GM12878 (cell line): ENCODE measurements around the gene SBF2. TPM values are rescaled to one million over a fixed set of nuclear protein-coding genes. Genes with fewer than 3 reads are reported as not detected.

ENCODE experiments used
- ATAC-seq: fragments of 200-7000 bp; cut with Tn5 transposase; 3 replicates; pipeline ENCODE4 v1.9.1; 2020; ENCODE audit warnings: mild to moderate bottlenecking, moderate library complexity
- BruUV-seq: library from RNA; stranded (reverse); fragments of 400-500 nt; replicated peaks from 2 replicates; lab custom pipeline; 2021; lab: Mats Ljungman, UMichigan
- CTCF ChIA-PET: fragments of 300-600 bp; sonication (Branson Sonifier 250); formaldehyde crosslinking; extraction: SDS; loops from one replicate; lab custom pipeline; 2021; ENCODE audit warnings: inconsistent platforms; lab: Yijun Ruan, JAX
- POLR2A ChIA-PET: fragments of 350-600 bp; formaldehyde crosslinking; extraction: SDS; loops from one replicate; lab custom pipeline; 2021; ENCODE audit warnings: inconsistent platforms; lab: Charles Lee
- RAD21 ChIA-PET: fragments of 300-600 bp; sonication (Branson Sonifier 250); formaldehyde crosslinking; loops from one replicate; lab custom pipeline; 2023; ENCODE audit warnings: antibody characterized with exemption; ENCODE audit not compliant: unreplicated experiment; lab: Charles Lee
- SMC1A ChIA-PET: fragments of 300-600 bp; sonication (Branson Sonifier 250); formaldehyde crosslinking; loops from one replicate; lab custom pipeline; 2023; ENCODE audit not compliant: unreplicated experiment, uncharacterized antibody; lab: Charles Lee
- DNase-seq: peaks from one replicate; pipeline ENCODE4 v3.0.0-alpha.2; 2011; ENCODE audit warnings: low read depth, low spot score
- FAIRE-seq: peaks from 3 replicates; lab custom pipeline; 2011; peaks lifted over from hg19 to GRCh38; lab: Jason Lieb, UNC
- H2AFZ ChIP-seq: 2 replicates; pipeline ENCODE4 v1.6.0; 2011; ENCODE audit warnings: low read depth, low read length, control low read depth; ENCODE audit not compliant: control insufficient read depth
- H3K27ac ChIP-seq: 2 replicates; pipeline ENCODE4 v1.5.1; 2011; ENCODE audit warnings: control low read depth; ENCODE audit not compliant: control insufficient read depth, insufficient read depth
- H3K27me3 ChIP-seq, 2 experiments: replicated peaks in 1 of 2; 2 replicates each; pipeline versions ENCODE4 v1.6.0 to v1.6.1; 2011; ENCODE audit warnings: low read length in 1 of 2; ENCODE audit not compliant: control insufficient read depth in 2 of 2, insufficient read depth in 2 of 2
- H3K36me3 ChIP-seq, 2 experiments: 2 replicates each; pipeline ENCODE4 v1.5.1; 2011; ENCODE audit warnings: low read length in 1 of 2; ENCODE audit not compliant: control insufficient read depth in 2 of 2, insufficient read depth in 2 of 2
- H3K4me1 ChIP-seq: 2 replicates; pipeline ENCODE4 v1.6.1; 2011; ENCODE audit warnings: mild to moderate bottlenecking, low read length, moderate library complexity, mixed read lengths; ENCODE audit not compliant: control insufficient read depth, insufficient read depth
- H3K4me2 ChIP-seq: 2 replicates; pipeline ENCODE4 v1.6.0; 2011; ENCODE audit warnings: control low read depth; ENCODE audit not compliant: control insufficient read depth, insufficient read depth
- H3K4me3 ChIP-seq: fragments of 200-600 bp; sonication (generic); 2 replicates; pipeline ENCODE4 v1.5.1; 2016
- H3K79me2 ChIP-seq: 2 replicates; pipeline ENCODE4 v1.6.0; 2011; ENCODE audit warnings: low read length; ENCODE audit not compliant: control insufficient read depth, insufficient read depth
- H3K9ac ChIP-seq: 2 replicates; pipeline ENCODE4 v1.8.0; 2011; ENCODE audit warnings: low read length, control low read depth, mixed read lengths; ENCODE audit not compliant: control insufficient read depth, insufficient read depth
- H3K9me3 ChIP-seq: replicated peaks from 3 replicates; pipeline ENCODE4 v1.5.1; 2011; ENCODE audit warnings: mild to moderate bottlenecking, low read length; ENCODE audit not compliant: control insufficient read depth, insufficient read depth
- H4K20me1 ChIP-seq: 2 replicates; pipeline ENCODE4 v1.6.0; 2011; ENCODE audit not compliant: control insufficient read depth, insufficient read depth
- ATF7 ChIP-seq: fragments of 450-650 bp; IDR thresholded peaks from 2 replicates; pipeline ENCODE4 v1.6.1; 2016; ENCODE audit warnings: low read depth, mild to moderate bottlenecking
- MEF2A ChIP-seq: IDR thresholded peaks from 2 replicates; pipeline ENCODE4 v1.6.1; 2011; ENCODE audit warnings: low read depth, mild to moderate bottlenecking, low read length, moderate library complexity; ENCODE audit not compliant: insufficient read depth
- MYB ChIP-seq: fragments of 150-350 bp; IDR thresholded peaks from 2 replicates; pipeline ENCODE4 v1.6.1; 2014; ENCODE audit warnings: mild to moderate bottlenecking, low read depth, low read length, borderline replicate concordance
- NFXL1 ChIP-seq: fragments of 450-650 bp; IDR thresholded peaks from 2 replicates; pipeline ENCODE4 v1.6.1; 2017; ENCODE audit warnings: antibody characterized with exemption, mild to moderate bottlenecking, borderline replicate concordance
- TCF3 ChIP-seq: IDR thresholded peaks from 2 replicates; pipeline ENCODE4 v1.6.1; 2012; ENCODE audit warnings: low read depth, mild to moderate bottlenecking, low read length, borderline replicate concordance; ENCODE audit not compliant: insufficient read depth
- ZBED1 ChIP-seq: IDR thresholded peaks from 2 replicates; pipeline ENCODE4 v1.6.1; 2016; ENCODE audit warnings: borderline replicate concordance
- ZNF24 ChIP-seq: fragments of 450-650 bp; IDR thresholded peaks from 2 replicates; pipeline ENCODE4 v1.6.1; 2017; ENCODE audit warnings: antibody characterized with exemption, mild to moderate bottlenecking
- WGBS: methylation state at CpG from one replicate; pipeline ENCODE4 v1.1.6; 2016; ENCODE audit warnings: low lambda C conversion rate; ENCODE audit not compliant: insufficient replicate concordance, insufficient coverage; ENCODE audit errors: missing lambda C conversion rate; 5-methylcytosine and 5-hydroxymethylcytosine counted together
- in situ Hi-C: fragments of 300-500 bp; cut with MboI; formaldehyde crosslinking; loops from 9 replicates; pipeline ENCODE4 v1.14.3; 2018; ENCODE audit warnings: mixed read lengths
- intact Hi-C: fragments of 100-400 bp; cut with micrococcal nuclease; formaldehyde crosslinking; loops from one replicate; pipeline ENCODE4 v1.14.2; 2022; ENCODE audit not compliant: unreplicated experiment
- polyA plus RNA-seq, 11 experiments: library from polyadenylated mRNA; depleted of rRNA in 4 of 11; unstranded in 6 of 11; stranded (reverse) in 5 of 11; fragments of >200 nt; fragmentation: Nextera tagmentation in 4 of 11; fragmentation: Illumina TruSeq in 1 of 11; extraction: Ambion mirVana in 4 of 11; extraction: Trizol in 1 of 11; gene quantifications; 1 replicate in 1 of 11; 2 replicates in 10 of 11; pipeline versions ENCODE4 v1.2.1 to v1.2.3, GENCODE V29; 2011 to 2016; ENCODE audit warnings: inconsistent platforms in 2 of 11, missing spikeins in 2 of 11, low read depth in 1 of 11
- total RNA-seq, 4 experiments: library from RNA; depleted of rRNA in 3 of 4; stranded (reverse); fragments of >200 nt in 3 of 4; fragmentation: Illumina TruSeq in 1 of 4; extraction: Trizol in 1 of 4; gene quantifications; 2 replicates each; pipeline versions ENCODE4 v1.2.1 to v1.2.3, GENCODE V29; 2013 to 2021
- TF ChIP-seq, protein P1 (sequence below): fragments of 450-650 bp; IDR thresholded peaks from 2 replicates; pipeline ENCODE4 v1.6.1; 2017; ENCODE audit warnings: borderline replicate concordance
- TF ChIP-seq, protein P2 (sequence below): fragments of 450-650 bp; IDR thresholded peaks from 2 replicates; pipeline ENCODE4 v1.6.1; 2018; ENCODE audit warnings: borderline replicate concordance, mild to moderate bottlenecking; ENCODE audit not compliant: partially characterized antibody
- TF ChIP-seq, protein P3 (sequence below): IDR thresholded peaks from 2 replicates; pipeline ENCODE4 v1.6.1; 2012; ENCODE audit warnings: low read depth, low read length, improper control_type of control experiment
- TF ChIP-seq, protein P4 (sequence below): fragments of 450-650 bp; IDR thresholded peaks from 2 replicates; pipeline ENCODE4 v1.6.1; 2017; ENCODE audit warnings: mild to moderate bottlenecking, low read depth, inconsistent platforms; ENCODE audit not compliant: poor library complexity, severe bottlenecking

SBF2 gene
- total and polyA plus RNA-seq, 10 of the 15 experiments (the other 5 are each of a cell fraction or from before 2014, with no cell fraction given): 0.24 to 2.3 (median 1.1) TPM

DNA sequence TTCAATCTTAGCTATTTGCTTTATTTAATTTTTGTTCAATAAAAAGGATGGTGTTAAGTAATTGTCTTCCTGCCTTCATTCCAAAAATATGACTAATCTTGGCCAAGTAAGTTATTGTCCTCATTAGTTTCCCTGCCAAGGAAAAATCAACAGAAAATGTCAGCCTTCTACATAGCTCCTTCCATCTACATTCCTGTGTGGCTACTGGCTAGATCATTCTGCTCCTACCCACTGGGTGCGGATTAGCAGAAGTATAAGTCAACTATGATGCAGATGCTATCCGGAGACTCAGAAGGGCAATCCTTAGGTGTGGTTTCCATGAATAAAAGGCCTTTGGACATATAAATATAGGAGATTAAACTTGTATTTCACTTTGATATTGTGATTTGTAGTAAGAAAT is 154.4 kb downstream of the SBF2 start:
- SMC1A ChIA-PET: no interaction called here
- CTCF ChIA-PET: interaction anchor here (0.9 kb wide), 1 partner anchor 92 kb away, joined by 3 read pairs; no protein-coding TSS in a partner anchor
- no peaks in the 10 kb centered on the region for H4K20me1 ChIP-seq
- RAD21 ChIA-PET: no interaction called here
- H2AFZ ChIP-seq: no peak overlapping the region
- intact Hi-C loops: no loop called here
- H3K4me1 ChIP-seq: no peaks in the 10 kb centered on the region
- no TSS peak for BruUV-seq
- no peak overlapping the region for H3K27ac ChIP-seq
- H3K4me3 ChIP-seq: no peak overlapping the region
- H3K9ac ChIP-seq: no peak overlapping the region
- no peaks in the 10 kb centered on the region; a peak in 1 of 4 replicates for H3K27me3 ChIP-seq
- FAIRE-seq: no peak
- TF ChIP-seq, protein P1, sequence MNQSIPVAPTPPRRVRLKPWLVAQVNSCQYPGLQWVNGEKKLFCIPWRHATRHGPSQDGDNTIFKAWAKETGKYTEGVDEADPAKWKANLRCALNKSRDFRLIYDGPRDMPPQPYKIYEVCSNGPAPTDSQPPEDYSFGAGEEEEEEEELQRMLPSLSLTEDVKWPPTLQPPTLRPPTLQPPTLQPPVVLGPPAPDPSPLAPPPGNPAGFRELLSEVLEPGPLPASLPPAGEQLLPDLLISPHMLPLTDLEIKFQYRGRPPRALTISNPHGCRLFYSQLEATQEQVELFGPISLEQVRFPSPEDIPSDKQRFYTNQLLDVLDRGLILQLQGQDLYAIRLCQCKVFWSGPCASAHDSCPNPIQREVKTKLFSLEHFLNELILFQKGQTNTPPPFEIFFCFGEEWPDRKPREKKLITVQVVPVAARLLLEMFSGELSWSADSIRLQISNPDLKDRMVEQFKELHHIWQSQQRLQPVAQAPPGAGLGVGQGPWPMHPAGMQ: no peak
- TF ChIP-seq, protein P2, sequence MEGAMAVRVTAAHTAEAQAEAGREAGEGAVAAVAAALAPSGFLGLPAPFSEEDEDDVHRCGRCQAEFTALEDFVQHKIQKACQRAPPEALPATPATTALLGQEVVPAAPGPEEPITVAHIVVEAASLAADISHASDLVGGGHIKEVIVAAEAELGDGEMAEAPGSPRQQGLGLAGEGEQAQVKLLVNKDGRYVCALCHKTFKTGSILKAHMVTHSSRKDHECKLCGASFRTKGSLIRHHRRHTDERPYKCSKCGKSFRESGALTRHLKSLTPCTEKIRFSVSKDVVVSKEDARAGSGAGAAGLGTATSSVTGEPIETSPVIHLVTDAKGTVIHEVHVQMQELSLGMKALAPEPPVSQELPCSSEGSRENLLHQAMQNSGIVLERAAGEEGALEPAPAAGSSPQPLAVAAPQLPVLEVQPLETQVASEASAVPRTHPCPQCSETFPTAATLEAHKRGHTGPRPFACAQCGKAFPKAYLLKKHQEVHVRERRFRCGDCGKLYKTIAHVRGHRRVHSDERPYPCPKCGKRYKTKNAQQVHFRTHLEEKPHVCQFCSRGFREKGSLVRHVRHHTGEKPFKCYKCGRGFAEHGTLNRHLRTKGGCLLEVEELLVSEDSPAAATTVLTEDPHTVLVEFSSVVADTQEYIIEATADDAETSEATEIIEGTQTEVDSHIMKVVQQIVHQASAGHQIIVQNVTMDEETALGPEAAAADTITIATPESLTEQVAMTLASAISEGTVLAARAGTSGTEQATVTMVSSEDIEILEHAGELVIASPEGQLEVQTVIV: no peak
- TF ChIP-seq, protein P3, sequence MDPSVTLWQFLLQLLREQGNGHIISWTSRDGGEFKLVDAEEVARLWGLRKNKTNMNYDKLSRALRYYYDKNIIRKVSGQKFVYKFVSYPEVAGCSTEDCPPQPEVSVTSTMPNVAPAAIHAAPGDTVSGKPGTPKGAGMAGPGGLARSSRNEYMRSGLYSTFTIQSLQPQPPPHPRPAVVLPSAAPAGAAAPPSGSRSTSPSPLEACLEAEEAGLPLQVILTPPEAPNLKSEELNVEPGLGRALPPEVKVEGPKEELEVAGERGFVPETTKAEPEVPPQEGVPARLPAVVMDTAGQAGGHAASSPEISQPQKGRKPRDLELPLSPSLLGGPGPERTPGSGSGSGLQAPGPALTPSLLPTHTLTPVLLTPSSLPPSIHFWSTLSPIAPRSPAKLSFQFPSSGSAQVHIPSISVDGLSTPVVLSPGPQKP: no peak
- TF ChIP-seq ZBED1: no peak
- no peak for TF ChIP-seq NFXL1
- no peak for TF ChIP-seq TCF3
- TF ChIP-seq MEF2A: no peak
- TF ChIP-seq MYB: no peak
- TF ChIP-seq, protein P4, sequence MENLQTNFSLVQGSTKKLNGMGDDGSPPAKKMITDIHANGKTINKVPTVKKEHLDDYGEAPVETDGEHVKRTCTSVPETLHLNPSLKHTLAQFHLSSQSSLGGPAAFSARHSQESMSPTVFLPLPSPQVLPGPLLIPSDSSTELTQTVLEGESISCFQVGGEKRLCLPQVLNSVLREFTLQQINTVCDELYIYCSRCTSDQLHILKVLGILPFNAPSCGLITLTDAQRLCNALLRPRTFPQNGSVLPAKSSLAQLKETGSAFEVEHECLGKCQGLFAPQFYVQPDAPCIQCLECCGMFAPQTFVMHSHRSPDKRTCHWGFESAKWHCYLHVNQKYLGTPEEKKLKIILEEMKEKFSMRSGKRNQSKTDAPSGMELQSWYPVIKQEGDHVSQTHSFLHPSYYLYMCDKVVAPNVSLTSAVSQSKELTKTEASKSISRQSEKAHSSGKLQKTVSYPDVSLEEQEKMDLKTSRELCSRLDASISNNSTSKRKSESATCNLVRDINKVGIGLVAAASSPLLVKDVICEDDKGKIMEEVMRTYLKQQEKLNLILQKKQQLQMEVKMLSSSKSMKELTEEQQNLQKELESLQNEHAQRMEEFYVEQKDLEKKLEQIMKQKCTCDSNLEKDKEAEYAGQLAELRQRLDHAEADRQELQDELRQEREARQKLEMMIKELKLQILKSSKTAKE: no peak
- no peak for TF ChIP-seq ZNF24
- TF ChIP-seq ATF7: no peak
- 98% methylated on average over 2 of the region's 2 CpGs for WGBS
- no peaks in the 10 kb centered on the region for H3K9me3 ChIP-seq
- in situ Hi-C loops: no loop called here
- no peak overlapping the region for H3K4me2 ChIP-seq
- ATAC-seq: no peak
- POLR2A ChIA-PET: interaction anchor here (1.1 kb wide), 1 partner anchor 16 kb away, joined by 4 read pairs; no protein-coding TSS in a partner anchor
- H3K36me3 ChIP-seq: no peaks in the 10 kb centered on the region
- no peak for DNase-seq
- H3K79me2 ChIP-seq: no peaks in the 10 kb centered on the region
